Activated naive CD8-positive, alpha-beta T cell treated with anti-CD3 and anti-CD28 coated beads, Interleukin-2, amount 50 U/mL, for 16 hours (primary cell): ENCODE measurements around the gene CD300C.
"Not testable (repeated sequence)": the region's sequence is repeated elsewhere in the genome, so short reads cannot be mapped to it uniquely, and the experiment has no call there.

Source experiments
- DNase-seq: peaks from one replicate; pipeline ENCODE4 v3.0.0-alpha.2; 2020; ENCODE audit warnings: low read depth, low spot score

Gene CD300C

DNA sequence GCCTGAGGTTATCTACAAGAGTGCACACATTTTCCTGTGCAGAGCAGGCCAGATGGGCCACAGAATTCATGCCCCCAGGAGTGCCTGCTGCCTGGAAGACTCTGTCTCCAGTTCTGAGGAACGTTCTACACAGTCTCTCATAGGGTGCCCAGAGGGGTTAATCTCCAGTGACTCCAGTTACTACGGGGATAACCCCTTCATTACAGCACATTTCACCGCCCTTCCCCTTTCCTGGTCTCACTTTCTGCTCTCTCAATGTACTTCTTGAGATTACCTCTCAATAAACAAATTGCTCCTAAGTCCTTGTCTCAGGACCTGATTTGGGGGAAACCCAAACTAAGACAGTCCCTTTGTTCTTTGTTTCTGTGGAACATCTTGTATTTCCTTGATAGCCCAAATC lies 15.7 kb upstream of the CD300C start:
- DNase-seq, result no peak

DNA sequence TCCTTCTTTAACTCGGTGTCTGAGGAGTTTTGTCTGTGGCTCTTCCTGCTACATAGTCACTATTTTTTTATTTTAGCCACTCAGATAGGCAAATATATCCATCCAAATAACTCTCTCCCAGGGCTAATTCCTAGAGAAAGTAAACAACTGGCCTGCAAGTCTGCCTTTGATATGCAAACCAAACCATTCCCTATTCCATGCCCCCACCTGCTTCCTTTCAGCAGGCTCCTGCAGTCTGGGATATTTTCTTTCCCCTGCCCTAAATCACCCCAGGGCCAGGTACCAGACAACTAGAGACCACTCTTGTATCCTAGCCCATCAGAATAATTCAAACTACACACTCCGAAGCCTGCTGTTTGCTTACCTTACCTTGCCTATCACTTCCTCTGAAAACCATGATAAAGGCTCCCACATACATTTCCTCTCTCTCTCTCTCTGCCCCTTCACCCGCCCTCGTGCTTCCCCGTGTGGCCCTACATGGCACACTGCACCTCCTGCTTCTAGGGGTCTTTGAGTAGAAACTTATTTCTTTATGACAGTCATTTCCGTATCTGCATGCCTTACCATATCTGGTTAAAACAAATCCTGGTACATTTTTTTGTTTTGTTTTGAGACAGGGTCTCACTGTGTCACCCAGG lies 13.1 kb upstream of the CD300C start:
- DNase-seq, result no peak

GRCh38 chr17:74558402-74558801 lies 12.5 kb upstream of the CD300C start:
- not testable (repeated sequence) for DNase-seq

DNA sequence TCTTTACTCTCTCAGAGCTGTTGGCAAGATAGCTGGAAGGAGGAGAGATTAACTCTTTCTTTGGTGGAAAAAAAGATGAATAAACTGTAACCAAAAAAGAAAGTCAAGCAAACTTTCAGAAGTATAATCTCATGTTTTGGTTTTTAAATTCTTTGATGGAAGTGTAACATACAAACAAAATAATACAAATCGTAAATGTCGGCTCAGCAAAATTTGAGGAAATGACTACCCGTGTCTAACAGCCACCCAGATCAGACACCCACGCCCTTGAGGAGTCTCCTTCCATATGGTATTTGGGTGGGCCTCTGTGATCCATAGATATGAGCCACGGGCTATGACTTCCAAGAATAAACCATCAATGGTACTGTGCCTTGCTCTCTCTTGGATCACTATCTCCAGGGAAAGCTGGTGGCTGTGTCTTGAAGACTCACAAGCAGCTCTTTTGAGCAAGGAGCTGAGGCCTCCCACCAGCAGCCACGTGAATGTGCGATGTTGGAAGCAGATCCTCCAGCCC lies 9.6 kb upstream of the CD300C start:
- DNase-seq, result no peak

DNA sequence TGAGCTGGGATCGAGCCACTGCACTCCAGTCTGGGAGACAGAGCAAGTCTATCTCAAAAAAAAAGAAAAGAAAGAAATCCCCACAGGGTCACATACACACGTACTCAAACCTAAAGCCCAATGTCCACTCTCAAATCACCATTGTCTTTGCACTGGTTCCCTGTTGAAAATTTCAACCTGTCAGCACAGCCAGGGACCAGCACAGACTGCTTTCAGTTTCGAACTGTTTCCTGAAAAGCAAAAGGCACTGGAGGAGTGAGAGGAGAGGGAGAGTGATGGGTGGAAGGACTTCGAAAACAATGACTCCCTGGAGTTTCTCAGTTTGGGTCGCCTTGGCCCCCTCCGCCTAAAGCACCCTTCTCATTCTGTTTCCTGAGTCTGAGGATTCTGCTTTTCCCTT lies 9.0 kb upstream of the CD300C start:
- DNase-seq, result no peak

GRCh38 chr17:74552037-74552436 lies 6.1 kb upstream of the CD300C start:
- no peak for DNase-seq

DNA sequence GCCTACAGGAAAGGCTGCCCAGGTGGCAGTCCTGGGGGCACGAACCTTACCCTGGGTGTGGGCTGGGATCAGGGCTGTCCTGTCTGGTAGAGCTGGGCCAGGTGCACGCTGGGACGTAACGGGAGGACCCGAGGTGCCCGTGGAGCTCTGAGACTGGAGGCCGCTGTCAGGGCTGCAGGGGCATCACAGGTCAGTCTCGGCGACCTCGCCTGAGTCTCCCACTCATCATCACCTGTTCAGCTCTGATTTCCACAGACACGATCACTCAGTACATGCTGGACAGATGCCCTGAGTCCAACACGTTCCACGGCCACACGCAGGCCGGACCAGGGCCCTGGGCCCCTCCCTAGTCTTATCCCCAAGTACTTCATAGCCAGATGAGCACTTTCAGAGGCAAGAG lies 4.7 kb upstream of the CD300C start:
- no peak for DNase-seq

DNA sequence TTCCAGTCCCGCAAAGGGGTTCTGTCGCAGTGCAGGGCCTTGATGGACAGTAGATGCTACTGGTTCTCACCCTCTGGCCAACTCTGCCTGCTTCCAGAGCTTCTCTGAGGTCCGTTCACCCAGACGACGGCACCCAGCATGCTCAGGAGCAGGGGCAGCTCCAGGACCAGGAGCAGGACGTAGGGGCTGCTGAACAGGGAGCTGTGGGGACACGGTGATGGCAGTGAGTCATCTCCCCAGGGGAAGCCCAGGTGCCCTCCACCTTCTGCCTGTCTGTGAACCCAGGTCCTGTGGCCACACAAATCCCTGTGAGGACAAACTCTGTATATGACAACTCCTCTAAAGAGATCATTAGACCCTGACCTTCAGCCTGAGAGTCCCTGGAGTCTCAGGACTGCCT lies 3.4 kb upstream of the CD300C start:
- no peak for DNase-seq

DNA sequence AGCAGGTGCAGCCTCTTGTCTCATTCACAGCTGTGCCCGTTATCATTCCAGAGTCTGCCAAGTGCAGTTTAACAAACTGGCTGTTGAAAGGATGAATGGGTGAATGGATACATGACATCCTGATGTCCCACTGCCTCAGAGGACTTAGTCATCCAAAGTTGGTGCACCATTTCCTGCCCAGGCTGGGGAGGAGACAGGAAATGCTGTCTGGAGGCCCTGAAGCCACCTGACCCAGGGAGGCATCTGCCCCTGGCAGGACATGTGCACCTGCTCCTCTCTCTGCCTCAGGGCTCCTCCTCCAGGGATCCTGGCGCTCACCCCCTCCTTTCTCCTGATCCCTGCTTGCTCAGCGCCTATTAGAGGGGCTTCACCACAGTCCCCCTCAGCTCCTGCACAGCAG lies 1.8 kb upstream of the CD300C start:
- DNase-seq, result no peak

- no peak for DNase-seq
Measured at GRCh38 chr17:74547264-74547663, 1.3 kb upstream of the CD300C start.

GRCh38 chr17:74546586-74546985 lies 671 bp upstream of the CD300C start:
- DNase-seq, result no peak

GRCh38 chr17:74544991-74545842 lies 698 bp downstream of the CD300C start:
- DNase-seq, result no peak

- DNase-seq, result no peak
Measured at GRCh38 chr17:74543891-74544760, 1.8 kb downstream of the CD300C start.

- DNase-seq, result no peak
Measured at GRCh38 chr17:74543406-74543805, 2.5 kb downstream of the CD300C start.

DNA sequence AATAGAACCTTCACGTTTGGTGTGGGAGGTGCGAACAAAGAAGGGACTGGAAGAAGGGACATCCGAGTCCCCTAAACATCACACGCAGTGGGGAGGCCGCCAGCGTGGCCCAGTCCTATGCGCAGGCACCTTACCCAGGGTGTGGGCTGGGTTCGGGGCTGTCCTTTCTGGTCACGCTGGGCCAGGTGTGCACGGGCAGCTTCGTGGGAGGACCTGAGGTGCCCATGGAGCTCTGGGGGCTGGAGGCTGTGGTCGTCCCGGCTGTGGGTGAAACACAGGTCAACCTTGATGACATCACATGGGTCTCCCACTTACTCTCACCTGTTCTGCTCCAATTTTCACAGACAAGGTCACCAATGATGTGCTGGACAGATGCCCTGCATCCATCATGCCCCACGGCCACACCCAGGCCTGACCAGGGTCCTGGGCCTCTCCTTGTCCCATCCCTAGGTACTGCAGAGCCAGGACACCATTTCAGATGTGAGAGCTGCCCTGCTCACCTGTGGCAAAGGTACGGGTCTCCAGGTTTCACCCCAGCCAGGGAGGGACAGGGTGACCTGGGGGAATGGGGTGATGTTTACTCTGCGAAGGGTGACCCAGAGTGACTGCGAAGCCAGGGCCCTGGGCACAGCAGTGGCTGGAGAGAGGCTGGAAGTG lies 3.1 kb downstream of the CD300C start:
- DNase-seq, result no peak

- DNase-seq, result no peak
Measured at GRCh38 chr17:74542166-74542565, 3.7 kb downstream of the CD300C start.

GRCh38 chr17:74541176-74542111 lies 4.5 kb downstream of the CD300C start:
- DNase-seq, result no peak

- DNase-seq, result no peak
Measured at GRCh38 chr17:74539281-74539820, 6.6 kb downstream of the CD300C start.

DNA sequence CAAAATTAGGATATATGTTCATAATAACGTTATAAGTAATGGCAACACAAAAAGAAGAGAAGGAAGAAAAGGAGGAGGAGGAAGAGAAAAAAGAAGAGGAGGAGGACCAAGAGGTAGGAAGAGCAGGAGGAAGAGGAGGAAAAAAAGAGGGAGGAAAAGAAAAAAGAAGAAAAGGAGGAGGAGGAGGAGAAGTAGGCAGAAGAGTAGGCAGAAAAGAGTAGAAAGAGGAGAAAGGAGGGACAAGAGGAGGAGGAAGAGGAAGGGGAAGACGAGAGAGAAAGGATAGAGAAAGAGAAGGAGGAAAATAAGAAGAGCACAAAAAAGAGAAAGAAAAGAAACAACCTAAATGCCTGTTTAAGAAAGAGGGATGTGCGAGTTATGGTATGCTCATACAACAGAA lies 9.0 kb downstream of the CD300C start:
- DNase-seq, result no peak

DNA sequence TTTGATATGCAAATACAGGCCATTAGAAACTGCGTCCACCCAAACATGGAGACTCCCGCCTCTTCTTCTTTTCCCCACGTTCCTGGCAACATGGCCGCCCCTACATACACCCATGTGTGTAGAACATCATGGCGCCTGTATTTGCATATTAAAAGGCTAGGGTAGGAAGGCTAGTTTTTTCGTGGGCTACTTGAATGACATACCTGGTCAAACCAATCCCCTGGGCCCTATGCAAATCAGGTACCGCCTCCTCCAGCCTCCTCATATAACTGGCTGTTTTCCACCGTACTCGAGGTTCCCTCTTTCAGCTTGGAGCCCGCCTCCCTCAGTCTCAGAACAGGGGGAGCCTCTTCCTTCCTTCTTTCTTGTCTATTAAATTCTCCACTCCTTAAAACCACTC lies 13.8 kb downstream of the CD300C start:
- DNase-seq, result no peak
